Measurements from ENCODE around the gene TNFAIP8L1.
"Not testable (repeated sequence)": the region's sequence is repeated elsewhere in the genome, so short reads cannot be mapped to it uniquely, and the experiment has no call there.

The TNFAIP8L1 gene

DNA sequence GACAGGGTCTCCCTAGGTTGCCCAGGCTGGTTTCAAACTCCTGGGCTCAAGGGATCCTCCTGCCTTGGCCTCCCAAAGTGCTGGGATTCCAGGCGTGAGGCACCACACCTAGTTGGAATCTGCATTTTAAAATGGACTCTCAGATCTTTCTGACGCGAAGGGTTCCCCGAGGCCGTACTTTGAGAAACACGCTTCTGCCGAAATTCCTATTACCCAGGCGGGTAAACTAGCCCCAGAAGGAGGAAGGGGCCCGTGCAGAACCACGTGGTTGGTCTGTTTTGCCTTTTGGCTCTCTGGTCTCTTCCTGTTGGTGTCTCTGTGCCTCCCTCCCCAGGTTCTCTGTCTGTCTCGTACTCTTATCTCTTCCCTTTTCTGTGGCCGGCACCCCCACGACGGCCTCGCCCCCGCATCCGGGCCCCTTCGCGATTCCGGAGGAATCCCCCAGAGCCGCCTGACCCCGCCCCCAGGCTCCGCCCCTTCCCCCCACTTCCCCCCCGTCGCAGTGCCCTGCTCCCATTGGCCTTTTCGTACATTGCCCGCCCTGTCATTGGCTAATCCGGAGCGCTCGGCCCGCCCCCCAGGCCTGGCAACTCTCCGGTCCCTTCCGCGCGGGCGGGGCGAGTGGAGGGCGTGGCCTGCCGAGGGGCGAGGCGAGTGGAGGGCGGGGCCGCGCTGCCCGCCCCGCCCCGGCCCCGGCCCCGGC, at the start of gene TNFAIP8L1:
TSS of gene TNFAIP8L1 (plus strand) at position 689 of the 703 bp plus-strand sequence. CDS start 12,354 bp downstream, outside the sequence.
- DNase-seq (ENCODE audit: low read depth in 1 of 2, low spot score in 1 of 2): peak; percentile 96 to 99

DNA sequence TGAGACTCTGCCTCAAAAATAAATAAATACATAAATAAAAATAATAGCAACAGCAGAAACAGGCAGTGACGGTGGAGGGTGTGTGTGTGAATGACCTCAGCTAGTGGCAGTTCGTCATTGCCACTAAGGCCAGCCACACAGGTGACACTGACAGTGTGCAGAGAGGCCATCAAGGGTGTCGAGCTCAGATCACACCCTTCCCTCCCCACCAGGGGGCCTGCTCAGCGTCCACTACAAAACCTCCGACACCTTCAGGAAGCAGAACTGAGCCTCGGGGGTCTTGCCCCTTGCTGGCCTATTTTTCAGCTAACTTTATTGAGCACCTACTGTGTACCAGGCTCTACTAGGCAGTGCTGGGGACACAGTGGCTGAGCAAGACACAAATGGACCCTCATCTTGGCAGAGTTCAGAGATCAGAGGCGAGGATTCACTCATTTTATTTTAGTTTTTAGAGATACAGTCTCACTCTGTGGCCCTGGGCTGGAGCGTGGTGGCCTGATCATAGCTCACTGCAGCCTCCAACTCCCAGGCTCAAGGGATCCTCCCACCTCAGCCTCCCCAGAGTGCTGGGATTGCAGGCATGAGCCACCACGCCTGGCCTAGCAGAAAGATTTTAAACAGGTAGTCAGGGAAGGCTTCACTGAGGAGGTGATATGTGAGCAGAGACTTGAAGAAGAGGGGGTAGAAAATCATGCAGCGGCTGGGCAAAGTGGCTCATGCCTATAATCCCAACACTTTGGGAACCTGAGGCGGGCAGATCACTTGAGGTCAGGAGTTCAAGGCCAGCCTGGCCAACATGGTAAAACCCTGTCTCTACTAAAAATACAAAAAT, 49.5 kb upstream of the TNFAIP8L1 start:
- no peak for DNase-seq (ENCODE audit: low read depth in 1 of 2, low spot score in 1 of 2)

DNA sequence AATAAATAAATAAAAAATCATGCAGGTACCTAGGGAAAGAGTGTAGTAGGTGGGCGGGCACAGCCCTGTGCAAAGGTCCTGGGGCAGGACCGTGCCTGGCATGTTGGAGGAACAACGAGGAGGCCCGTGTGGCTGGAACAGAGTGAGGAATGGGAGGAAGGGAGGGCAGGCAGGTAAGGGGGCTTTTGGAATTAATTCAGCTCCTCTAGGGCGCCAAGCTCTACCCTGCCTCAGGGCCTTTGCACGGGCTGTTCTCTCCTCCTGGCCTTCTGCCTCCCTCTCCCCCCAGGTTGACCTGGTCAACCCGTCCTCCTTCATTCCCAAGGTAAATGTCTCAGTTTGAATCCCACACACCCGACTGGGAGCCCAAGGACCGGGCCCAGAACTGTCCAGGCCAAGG, 48.8 kb upstream of the TNFAIP8L1 start:
- DNase-seq (ENCODE audit: low read depth in 1 of 2, low spot score in 1 of 2): no peak

DNA sequence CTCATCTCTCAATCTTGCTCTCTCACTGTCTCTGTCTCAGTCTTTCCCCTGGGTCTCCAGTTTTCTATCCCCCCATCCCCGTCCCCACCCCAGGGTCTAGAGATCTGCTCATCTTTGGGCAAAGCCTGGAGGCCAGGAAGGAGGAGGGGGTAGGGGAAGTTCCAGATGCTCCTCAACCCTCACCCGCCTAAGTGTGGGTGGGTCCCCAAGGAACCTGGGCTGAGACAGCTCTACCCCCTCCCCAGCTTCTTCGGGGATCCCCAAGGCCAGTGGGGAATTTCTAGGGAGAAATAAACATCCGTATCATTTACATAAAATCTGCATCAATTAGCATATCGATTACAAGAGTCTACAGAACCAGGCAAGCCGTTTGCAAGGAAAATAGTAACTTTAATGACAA, 48.0 kb upstream of the TNFAIP8L1 start:
- no peak for DNase-seq (ENCODE audit: low read depth in 1 of 2, low spot score in 1 of 2)

DNA sequence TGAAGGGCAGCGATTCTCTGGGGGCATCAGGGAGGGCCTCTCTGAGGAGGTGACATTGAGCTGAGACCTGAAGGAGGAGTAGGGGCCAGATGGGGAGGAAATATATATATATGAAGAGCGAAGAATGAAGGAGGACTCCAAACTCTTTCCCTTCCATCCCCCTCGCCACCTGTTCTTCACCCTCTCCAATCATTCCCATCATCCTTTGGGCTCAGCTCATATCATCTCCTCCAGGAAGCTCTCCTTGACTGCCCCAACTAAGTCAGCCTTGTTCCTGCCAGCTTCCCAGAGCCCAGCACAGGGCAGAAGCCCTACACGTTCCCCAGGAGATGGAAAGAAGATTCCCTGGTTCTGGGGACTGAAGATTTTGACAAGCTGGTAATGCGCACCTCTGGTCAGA, 46.9 kb upstream of the TNFAIP8L1 start:
- no peak for DNase-seq (ENCODE audit: low read depth in 1 of 2, low spot score in 1 of 2)

DNA sequence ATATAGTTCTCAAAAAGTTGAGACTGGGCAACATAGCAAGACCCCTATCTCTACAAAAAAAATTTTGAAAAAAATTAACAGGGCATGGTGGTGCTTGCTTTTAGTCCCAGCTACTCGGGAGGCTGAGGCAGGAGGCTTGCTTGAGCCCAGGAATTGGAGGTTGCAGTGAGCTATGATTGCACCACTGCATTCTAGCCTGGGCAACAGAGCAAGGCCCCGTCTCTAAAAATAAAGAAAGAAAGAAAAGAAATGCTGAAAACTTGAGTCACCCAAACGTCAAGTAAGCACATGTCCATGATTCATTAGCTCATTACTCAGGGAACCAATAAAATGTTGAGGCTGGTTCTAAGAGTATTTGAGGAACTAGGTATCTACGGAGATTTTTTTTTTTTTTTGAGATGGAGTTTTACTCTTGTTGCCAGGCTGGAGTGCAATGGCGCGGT, 45.9 kb upstream of the TNFAIP8L1 start:
- DNase-seq (ENCODE audit: low read depth in 1 of 2, low spot score in 1 of 2): no peak

DNA sequence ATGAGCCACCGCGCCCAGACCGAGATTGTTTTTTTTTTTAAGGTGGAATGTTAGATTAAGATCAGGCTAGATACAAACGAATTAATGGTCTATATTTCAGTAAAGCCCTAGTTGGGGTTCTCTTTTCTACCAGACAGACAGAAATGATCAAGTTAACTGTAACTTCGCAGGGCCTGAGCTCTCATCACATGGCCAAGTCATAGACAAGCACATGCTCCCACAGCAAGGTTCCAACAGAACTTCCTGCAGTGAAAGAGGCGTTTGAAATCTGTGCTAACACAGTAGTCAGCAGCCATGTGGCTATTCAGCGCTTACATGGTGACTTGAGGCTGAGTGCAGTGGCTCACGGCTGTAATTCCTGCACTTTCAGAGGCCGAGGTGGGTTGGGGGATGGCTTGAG, 45.1 kb upstream of the TNFAIP8L1 start:
- DNase-seq (ENCODE audit: low read depth in 1 of 2, low spot score in 1 of 2): no peak

DNA sequence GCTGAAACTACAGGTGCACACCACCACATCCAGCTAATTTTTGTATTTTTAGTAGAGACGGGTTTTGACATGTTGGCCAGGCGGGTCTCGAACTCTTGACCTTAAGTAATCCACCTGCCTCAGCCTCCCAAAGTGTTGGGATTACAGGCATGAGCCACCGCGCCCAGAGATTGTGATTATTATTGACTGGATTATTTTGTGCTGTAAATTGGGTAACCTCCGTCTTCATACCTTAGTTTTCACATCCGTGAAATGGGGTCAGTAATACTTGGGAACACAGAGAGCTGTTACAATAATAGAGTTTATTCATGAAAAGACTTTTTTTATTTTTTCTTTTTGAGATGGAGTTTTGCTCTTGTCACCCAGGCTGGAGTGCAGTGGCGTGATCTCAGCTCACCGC, 44.2 kb upstream of the TNFAIP8L1 start:
- not testable (repeated sequence) for DNase-seq (ENCODE audit: low read depth in 1 of 2, low spot score in 1 of 2)

DNA sequence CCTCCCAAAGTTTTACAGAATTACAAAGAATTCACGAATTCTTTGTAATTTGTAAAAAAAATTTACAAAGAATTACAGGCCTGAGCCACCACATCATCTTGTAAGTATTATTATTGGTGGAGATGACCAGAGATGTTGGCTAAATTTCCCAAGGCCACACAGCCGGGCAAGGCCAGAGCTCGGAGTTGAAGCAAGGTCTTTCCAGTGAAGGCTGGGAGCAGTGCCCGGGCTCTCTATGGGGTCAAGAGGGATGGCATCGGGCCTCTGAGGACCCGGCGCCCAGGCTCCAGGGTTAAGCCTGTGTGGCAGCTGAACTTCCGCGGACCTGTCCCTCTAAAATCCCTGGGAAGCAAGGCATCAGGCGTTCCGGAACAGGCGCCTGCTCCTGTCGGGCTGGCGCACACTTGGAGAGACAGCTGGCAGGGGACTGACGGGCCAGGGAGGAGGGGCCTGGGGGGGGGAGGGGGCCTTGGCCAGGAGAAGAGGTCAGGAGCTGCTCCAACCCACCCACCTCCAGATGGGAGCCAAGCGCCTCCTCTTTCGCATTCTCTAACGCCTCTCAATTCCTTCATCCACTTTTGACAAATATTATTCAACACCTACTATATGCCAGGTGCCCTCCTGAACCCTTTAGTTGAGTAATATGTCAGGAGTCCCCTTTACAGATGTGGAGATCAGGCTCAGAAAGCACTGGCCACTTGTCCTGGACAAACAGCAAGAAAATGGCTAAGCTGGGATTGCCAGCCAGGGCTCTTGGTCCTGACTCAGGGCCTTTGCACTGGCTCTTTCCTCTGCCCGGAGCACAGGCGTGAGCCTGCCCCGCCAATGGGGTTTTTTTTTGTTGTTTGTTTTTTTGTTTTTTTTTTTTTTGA, 43.0 kb upstream of the TNFAIP8L1 start:
- no peak for DNase-seq (ENCODE audit: low read depth in 1 of 2, low spot score in 1 of 2)

DNA sequence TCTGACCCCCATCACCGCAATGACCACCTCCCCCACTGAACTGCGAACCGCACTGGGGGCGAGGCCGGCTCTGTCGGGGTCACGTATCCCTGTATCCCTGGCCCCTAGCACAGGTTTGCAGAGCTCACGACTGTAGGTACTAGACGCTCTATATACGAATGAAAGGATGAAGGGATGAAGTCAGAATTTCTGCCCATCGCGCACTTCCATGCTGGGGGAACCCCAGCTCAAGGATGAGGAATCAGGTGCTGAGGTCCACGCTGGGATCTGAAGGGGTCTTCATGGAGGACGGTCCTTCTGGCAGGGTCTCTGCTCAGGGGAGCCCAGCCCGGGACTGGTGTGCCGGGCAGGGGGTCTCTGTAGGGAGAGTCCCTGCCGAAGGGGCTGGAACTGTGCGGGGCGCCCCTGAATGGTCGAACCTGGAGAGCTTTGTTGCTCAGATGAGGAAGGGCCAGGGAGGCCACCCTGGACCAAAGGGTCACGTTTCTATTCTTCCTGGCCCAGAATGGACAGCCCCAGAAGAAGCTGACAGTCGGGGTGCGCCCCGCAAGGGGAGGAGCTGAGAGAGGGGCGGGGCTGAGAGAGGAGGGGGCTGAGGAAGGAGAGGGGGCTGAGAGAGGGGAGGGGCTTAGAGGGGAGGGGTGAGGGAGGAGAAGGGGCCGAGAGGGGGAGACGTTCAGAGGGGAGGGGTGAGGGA, 41.9 kb upstream of the TNFAIP8L1 start:
- no peak for DNase-seq (ENCODE audit: low read depth in 1 of 2, low spot score in 1 of 2)

DNA sequence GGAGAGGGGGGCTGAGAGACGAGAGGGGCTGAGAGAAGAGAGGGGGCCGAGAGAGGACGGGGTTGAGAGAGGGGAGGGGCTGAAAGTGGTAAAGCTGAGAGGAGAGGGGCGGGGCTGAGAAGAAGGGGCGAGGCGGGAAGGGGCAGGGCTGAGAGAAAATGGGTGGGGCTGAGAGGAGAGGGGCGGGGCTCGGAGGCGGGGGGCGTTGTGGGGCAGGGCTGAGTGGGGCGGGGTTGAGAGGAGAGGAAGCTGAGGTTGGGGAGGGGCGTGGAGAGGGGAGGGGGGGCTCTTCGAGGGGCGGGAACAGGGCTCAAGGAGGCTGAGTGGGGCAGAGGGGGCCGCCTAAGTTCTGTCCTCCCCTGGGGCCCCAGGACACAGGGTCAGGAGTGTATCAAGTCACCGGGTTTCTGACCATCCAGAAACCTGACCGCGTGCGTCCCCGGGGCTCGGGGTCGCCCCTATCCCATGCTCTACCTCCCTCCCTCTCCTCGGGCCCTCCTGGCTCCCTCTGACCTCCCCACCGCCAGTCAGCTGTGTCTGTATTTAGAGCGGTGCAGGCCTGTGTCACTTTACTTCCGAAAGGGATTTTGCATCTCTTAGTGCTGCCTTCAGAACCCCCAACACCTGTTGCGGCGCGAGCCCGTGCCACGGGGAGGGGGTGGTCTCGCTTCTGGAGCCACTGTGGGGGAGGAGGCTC, 41.2 kb upstream of the TNFAIP8L1 start:
- peak in 1 of 2 donors; percentile 6 for DNase-seq (ENCODE audit: low read depth in 1 of 2, low spot score in 1 of 2)

DNA sequence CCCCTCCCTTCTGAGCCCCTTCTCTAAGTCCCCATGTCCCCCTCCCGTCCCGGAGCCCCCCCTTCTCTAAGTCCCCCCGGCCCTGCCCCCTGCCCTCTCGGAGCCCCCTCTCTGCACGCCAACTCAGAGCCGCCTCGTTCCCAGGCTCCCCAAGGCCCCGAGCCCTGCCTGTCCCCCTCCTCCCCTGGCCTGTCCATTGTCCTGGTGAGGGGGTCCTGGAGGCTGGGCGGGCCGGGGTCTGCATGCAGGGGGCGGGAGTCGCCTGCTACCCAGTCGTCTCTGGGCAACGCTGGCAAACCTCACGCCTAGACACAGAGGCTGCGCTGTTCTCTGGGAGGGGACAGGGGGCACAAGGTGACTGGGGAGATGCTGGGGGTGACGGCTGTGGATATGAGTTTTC, 40.6 kb upstream of the TNFAIP8L1 start:
- no peak for DNase-seq (ENCODE audit: low read depth in 1 of 2, low spot score in 1 of 2)

DNA sequence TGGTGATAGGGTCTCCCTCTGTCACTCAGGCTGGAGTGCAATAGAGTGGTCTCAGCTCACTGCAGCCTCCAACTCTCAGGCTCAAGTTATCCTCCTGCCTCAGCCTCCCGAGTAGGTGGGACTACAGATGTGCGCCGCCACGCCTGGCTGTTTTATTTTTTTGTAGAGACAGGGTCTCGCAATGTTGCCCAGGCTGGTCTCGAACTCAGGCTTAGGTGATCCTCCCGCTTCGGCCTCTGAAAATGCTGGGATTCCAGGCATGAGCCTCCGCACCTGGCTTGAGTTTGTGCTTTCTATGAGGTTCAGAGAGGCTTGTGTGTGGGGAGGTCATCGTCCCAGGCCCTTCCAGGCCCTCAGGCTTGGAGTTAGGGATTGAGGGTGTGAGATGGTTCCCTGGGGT, 39.2 kb upstream of the TNFAIP8L1 start:
- no peak for DNase-seq (ENCODE audit: low read depth in 1 of 2, low spot score in 1 of 2)

DNA sequence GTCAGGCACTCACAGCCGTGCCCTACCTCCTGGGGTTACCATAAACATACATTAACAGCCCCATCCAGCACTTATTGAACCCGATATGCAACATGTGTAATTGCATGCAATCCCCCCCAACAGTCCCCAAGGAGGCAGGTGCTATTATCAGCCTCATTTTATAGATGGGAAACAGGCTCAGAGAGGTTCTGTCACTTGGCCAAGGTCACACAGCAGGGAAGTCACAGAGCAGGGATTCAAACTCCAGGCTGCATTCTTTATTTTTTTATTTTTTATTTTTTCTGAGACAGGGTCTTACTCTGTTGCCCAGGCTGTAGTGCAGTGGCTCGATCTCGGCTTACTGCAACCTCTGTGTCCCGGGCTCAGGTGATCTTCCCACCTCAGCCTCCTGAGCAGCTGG, 38.4 kb upstream of the TNFAIP8L1 start:
- DNase-seq (ENCODE audit: low read depth in 1 of 2, low spot score in 1 of 2): no peak

DNA sequence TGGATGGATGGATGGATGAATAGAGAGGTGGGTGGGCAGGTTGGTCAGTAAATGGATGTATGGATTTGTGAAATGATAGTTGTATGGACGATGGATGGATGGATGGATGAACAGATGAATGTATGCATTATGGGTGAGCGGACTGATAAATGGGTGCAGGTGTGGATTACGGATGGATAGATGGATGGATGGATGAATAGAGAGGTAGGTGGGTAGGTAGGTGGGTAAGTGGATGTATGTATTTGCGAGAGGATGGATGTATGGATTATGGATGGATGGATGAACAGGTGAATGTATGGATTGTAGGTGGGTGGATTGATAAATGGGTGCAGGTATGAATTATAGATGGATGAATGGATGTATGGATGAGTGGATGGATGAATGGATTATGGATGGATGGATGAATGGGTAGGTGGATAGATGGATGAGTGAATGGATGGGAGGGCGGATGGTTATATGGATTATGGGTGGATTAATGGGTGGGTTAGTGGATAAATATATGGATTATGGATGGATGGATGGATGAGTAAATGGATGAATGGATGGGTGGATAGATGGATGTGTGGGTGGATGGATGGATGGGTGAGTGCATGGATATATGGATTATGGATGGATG, 37.0 kb upstream of the TNFAIP8L1 start:
- no peak for DNase-seq (ENCODE audit: low read depth in 1 of 2, low spot score in 1 of 2)

DNA sequence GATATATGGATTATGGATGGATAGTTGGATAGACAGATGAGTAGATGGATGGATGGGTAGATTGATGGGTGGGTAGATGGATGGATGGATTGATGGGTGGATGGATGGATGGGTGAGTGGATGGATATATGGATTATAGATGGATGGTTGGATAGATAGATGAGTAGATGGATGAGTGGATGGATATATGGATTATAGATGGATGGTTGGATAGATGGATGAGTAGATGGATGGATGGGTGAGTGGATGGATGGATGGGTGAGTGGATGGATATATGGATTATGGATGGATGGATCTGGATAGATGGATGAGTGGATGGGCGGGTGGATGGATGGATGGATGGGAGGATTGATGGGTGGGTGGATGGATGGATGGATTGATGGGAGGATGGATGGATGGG, 36.4 kb upstream of the TNFAIP8L1 start:
- DNase-seq (ENCODE audit: low read depth in 1 of 2, low spot score in 1 of 2): no peak

DNA sequence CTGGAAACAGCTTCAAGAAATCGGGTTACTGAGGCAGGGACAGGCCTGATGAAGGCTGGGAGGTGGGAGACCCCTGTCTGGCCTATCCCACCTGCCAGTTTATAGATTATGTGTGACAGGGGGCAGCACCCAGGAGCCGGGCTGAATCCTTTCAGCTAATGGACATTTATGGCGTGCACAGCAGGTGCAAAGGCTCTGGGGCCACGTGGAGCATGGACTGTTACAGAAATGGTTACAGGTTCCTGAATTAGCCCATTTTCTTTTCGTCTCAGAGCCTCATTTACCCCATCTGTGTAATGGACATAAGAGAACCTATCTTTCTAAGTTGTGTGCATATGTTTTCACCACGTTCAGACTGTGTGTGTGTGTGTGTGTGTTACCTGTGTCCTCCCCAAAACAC, 34.4 kb upstream of the TNFAIP8L1 start:
- no peak for DNase-seq (ENCODE audit: low read depth in 1 of 2, low spot score in 1 of 2)

DNA sequence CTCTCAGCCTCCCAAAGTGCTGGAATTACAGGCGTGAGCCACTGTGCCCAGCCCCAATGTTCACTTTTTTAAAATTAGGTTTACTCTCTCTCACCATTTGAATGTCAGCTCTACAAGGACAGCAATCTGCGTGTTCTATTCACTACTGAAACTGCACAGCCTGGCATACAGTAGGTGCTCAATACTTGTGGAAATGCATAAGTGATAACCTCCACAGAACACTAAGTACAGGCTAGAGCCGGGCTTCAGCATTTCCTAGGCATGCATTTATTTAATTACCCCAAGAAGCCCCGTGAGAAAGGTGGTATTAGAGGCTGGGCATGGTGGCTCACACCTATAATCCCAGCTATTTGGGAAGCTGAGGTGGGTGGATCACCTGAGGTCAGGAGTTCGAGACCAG, 33.1 kb upstream of the TNFAIP8L1 start:
- no peak for DNase-seq (ENCODE audit: low read depth in 1 of 2, low spot score in 1 of 2)

DNA sequence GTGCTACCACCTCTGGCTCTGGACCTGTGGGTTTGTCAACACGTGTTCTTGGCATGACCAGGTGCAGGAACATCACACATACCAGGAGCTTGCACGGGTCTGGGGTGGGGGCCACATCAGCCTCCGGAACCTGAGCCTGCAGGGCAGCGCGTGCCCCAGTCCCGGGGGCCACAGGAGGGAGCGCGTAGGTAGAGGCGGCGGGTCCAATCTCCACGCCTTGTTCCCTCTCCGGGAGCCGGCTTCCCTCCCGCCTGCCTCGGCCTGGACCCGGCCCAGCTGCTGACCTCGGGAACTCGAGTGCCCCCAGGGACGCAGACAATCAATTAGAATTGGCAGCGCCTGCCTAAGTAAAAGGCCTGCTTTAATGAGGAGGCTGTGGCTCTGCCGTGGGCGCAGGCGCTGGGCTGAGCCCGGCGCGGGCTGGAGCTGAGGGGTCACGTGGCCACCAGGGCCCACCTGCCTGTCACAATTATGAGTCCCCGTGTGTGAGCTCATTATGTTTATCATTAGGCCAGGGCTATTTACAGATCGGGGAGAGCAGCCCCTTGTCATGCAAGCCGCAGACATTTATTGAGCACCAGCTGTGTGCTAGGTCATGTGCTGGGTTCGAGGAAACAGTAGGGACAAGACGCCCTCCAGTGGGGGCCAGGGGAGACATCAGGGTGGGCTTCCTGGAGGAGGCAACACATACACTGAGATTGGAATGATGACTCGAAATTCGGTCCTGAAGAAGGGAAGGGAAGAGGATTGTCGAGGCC, 32.2 kb upstream of the TNFAIP8L1 start:
- no peak for DNase-seq (ENCODE audit: low read depth in 1 of 2, low spot score in 1 of 2)

Measured in activated T-helper 1 cell treated with anti-CD3 and anti-CD28 coated beads, Interleukin-2, amount 50 U/mL, for 16 hours (primary cell).